HCT116 (cell line): Measurements from ENCODE around the gene EEFSEC. TPM values are rescaled to one million over a fixed set of nuclear protein-coding genes. Genes with fewer than 3 reads are reported as not detected.

Experiments used
- ATAC-seq: fragments of 200-7000 bp; cut with Tn5 transposase; 2 replicates; pipeline ENCODE4 v1.9.1; 2020; ENCODE audit warnings: mild to moderate bottlenecking, moderate library complexity
- BruUV-seq: library from RNA; stranded (reverse); fragments of 400-500 nt; replicated peaks from 2 replicates; lab custom pipeline; 2021; lab: Mats Ljungman, UMichigan
- CTCF ChIA-PET: fragments of 300-600 bp; sonication (Branson Sonifier 250); formaldehyde crosslinking; loops from one replicate; lab custom pipeline; 2021; ENCODE audit warnings: antibody characterized with exemption; lab: Charles Lee
- POLR2A ChIA-PET: fragments of 300-600, 350-600 bp; sonication (Branson Sonifier 250); formaldehyde crosslinking; loops from one replicate; lab custom pipeline; 2021; ENCODE audit warnings: antibody characterized with exemption; lab: Charles Lee
- RAD21 ChIA-PET, 2 experiments: fragments of 300-600 bp; sonication (Branson Sonifier 250); formaldehyde crosslinking; loops; one replicate each; lab custom pipeline; 2023; ENCODE audit warnings: low total read pairs in 2 of 2; ENCODE audit not compliant: uncharacterized antibody in 2 of 2, unreplicated experiment in 2 of 2, low non-redundant PET in 1 of 2; lab: Charles Lee
- DNase-seq: peaks from one replicate; pipeline ENCODE4 v3.0.0-alpha.2; 2010; ENCODE audit warnings: low read depth, low spot score
- H2AFZ ChIP-seq: fragments of 200-600 bp; shearing (Covaris generic), sonication (generic); 2 replicates; pipeline ENCODE4 v1.6.1; 2017; ENCODE audit warnings: low read depth, mixed run types, mixed read lengths, antibody characterized with exemption, low read length; ENCODE audit not compliant: poor library complexity, severe bottlenecking
- H3K27ac ChIP-seq: 2 replicates; pipeline ENCODE4 v1.5.1; 2012; ENCODE audit warnings: low read depth, low read length
- H3K27me3 ChIP-seq: fragments of 200-600 bp; sonication (generic); 2 replicates; pipeline ENCODE4 v1.6.1; 2016; ENCODE audit warnings: mixed run types, low read length, mixed read lengths; ENCODE audit not compliant: insufficient read depth
- H3K36me3 ChIP-seq, 2 experiments: fragments of 200-500 bp in 1 of 2; fragments of 200-600 bp in 1 of 2; sonication (Bioruptor generic) in 1 of 2; sonication (generic) in 1 of 2; 2 replicates each; pipeline versions ENCODE4 v1.5.1 to v1.6.1; 2014 to 2016; ENCODE audit warnings: low read length in 2 of 2, inconsistent platforms in 1 of 2, mixed read lengths in 1 of 2, mixed run types in 1 of 2; ENCODE audit not compliant: insufficient read depth in 2 of 2, control insufficient read depth in 1 of 2
- H3K4me1 ChIP-seq, 2 experiments: fragments of 200-600 bp in 1 of 2; sonication (generic) in 1 of 2; 2 replicates each; pipeline versions ENCODE4 v1.5.1 to v1.6.1; 2012 to 2017; ENCODE audit warnings: low read length in 2 of 2, inconsistent platforms in 1 of 2, mild to moderate bottlenecking in 1 of 2, mixed read lengths in 1 of 2, mixed run types in 1 of 2, moderate library complexity in 1 of 2; ENCODE audit not compliant: insufficient read depth in 2 of 2, control insufficient read depth in 1 of 2
- H3K4me2 ChIP-seq: fragments of 200-600 bp; sonication (generic); 2 replicates; pipeline ENCODE4 v1.6.1; 2017; ENCODE audit warnings: mixed run types, low read length, mixed read lengths
- H3K4me3 ChIP-seq, 2 experiments: fragments of 200-600 bp in 1 of 2; sonication (generic) in 1 of 2; replicated peaks in 1 of 2; 2 replicates each; pipeline ENCODE4 v1.5.1; 2011 to 2016; ENCODE audit warnings: low read length in 2 of 2, control low read depth in 1 of 2, low read depth in 1 of 2, mild to moderate bottlenecking in 1 of 2, mixed read lengths in 1 of 2, mixed run types in 1 of 2
- H3K79me2 ChIP-seq: fragments of 200-600 bp; sonication (generic); 2 replicates; pipeline ENCODE4 v1.6.1; 2017; ENCODE audit warnings: mild to moderate bottlenecking, mixed run types, low read length, moderate library complexity, mixed read lengths; ENCODE audit not compliant: insufficient read depth
- H3K9ac ChIP-seq: fragments of 200-600 bp; sonication (generic); 2 replicates; pipeline ENCODE4 v1.6.1; 2016; ENCODE audit warnings: low read length, mixed read lengths
- H3K9me2 ChIP-seq: fragments of 200-600 bp; sonication (generic), shearing (Covaris generic); 2 replicates; pipeline ENCODE4 v1.6.1; 2017; ENCODE audit warnings: mixed run types, mild to moderate bottlenecking, moderate library complexity; ENCODE audit not compliant: insufficient read depth
- H3K9me3 ChIP-seq, 2 experiments: fragments of 200-500 bp in 1 of 2; fragments of 200-600 bp in 1 of 2; sonication (Bioruptor generic) in 1 of 2; sonication (generic) in 1 of 2; 2 replicates each; pipeline ENCODE4 v1.6.1; 2014 to 2017; ENCODE audit warnings: low read length in 2 of 2, mixed read lengths in 2 of 2, inconsistent platforms in 1 of 2, low read depth in 1 of 2, mild to moderate bottlenecking in 1 of 2, mixed run types in 1 of 2, moderate library complexity in 1 of 2; ENCODE audit not compliant: control insufficient read depth in 1 of 2, insufficient read depth in 1 of 2
- H4K20me1 ChIP-seq: fragments of 200-600 bp; sonication (generic), shearing (Covaris generic); 2 replicates; pipeline ENCODE4 v1.6.1; 2017; ENCODE audit warnings: mixed run types, mild to moderate bottlenecking, moderate library complexity; ENCODE audit not compliant: insufficient read depth
- ATF3 ChIP-seq: IDR thresholded peaks from 2 replicates; pipeline ENCODE4 v1.6.1; 2012
- CBX3 ChIP-seq: IDR thresholded peaks from 2 replicates; pipeline ENCODE4 v1.6.1; 2012; ENCODE audit warnings: low read depth
- CTCF ChIP-seq, 3 experiments: fragments of 200-600 bp in 1 of 3; sonication (generic) in 1 of 3; IDR thresholded peaks in 2 of 3; conservative IDR thresholded peaks in 1 of 3; 2 replicates each; pipeline ENCODE4 v1.5.1; 2012 to 2017; ENCODE audit warnings: low read depth in 2 of 3, low read length in 2 of 3, antibody characterized with exemption in 1 of 3, borderline replicate concordance in 1 of 3, control low read depth in 1 of 3, mild to moderate bottlenecking in 1 of 3, mixed read lengths in 1 of 3, mixed run types in 1 of 3, moderate library complexity in 1 of 3; ENCODE audit not compliant: insufficient read depth in 1 of 3
- EZH2phosphoT487 ChIP-seq: fragments of 200-600 bp; IDR thresholded peaks from 2 replicates; pipeline ENCODE4 v1.6.1; 2018; ENCODE audit warnings: antibody characterized with exemption, borderline replicate concordance
- FOSL1 ChIP-seq: IDR thresholded peaks from 2 replicates; pipeline ENCODE4 v1.6.1; 2012; ENCODE audit warnings: low read depth
- JUND ChIP-seq: IDR thresholded peaks from 2 replicates; pipeline ENCODE4 v1.6.1; 2012
- MAX ChIP-seq: IDR thresholded peaks from 2 replicates; pipeline ENCODE4 v1.6.1; 2012
- POLR2A ChIP-seq: IDR thresholded peaks from 2 replicates; pipeline ENCODE4 v1.7.0; 2011; ENCODE audit warnings: borderline replicate concordance; ENCODE audit not compliant: insufficient read depth, insufficient read length; ENCODE audit errors: extremely low read depth
- POLR2AphosphoS5 ChIP-seq: IDR thresholded peaks from 2 replicates; pipeline ENCODE4 v1.6.1; 2011; ENCODE audit warnings: mild to moderate bottlenecking, low read depth, low read length, moderate library complexity
- RAD21 ChIP-seq: IDR thresholded peaks from 2 replicates; pipeline ENCODE4 v1.6.1; 2012; ENCODE audit warnings: low read depth, mild to moderate bottlenecking
- REST ChIP-seq: IDR thresholded peaks from 2 replicates; pipeline ENCODE4 v1.6.1; 2012; ENCODE audit warnings: low read depth
- SIN3A ChIP-seq: IDR thresholded peaks from 2 replicates; pipeline ENCODE4 v1.6.1; 2012; ENCODE audit warnings: low read depth
- SRF ChIP-seq: IDR thresholded peaks from 2 replicates; pipeline ENCODE4 v1.6.1; 2012; ENCODE audit warnings: low read depth
- TCF7L2 ChIP-seq: IDR thresholded peaks from 2 replicates; pipeline ENCODE4 v1.7.0; 2011; ENCODE audit warnings: borderline replicate concordance, inconsistent platforms; ENCODE audit not compliant: insufficient read depth, insufficient read length; ENCODE audit errors: extremely low read depth
- YY1 ChIP-seq: IDR thresholded peaks from 2 replicates; pipeline ENCODE4 v1.6.1; 2011; ENCODE audit warnings: low read length, low read depth, moderate library complexity, mild to moderate bottlenecking; ENCODE audit not compliant: insufficient replicate concordance; ENCODE audit errors: extremely low read depth
- ZFX ChIP-seq: fragments of 450-650 bp; IDR thresholded peaks from 2 replicates; pipeline ENCODE4 v1.6.1; 2017
- intact Hi-C: fragments of 100-400 bp; cut with micrococcal nuclease; formaldehyde crosslinking; loops from 2 replicates; pipeline ENCODE4 v1.10.0; 2022
- total RNA-seq: library from RNA; stranded (reverse); gene quantifications from one replicate; pipeline ENCODE4 v1.2.1, GENCODE V29; 2021; ENCODE audit not compliant: unreplicated experiment
- TF ChIP-seq, protein P1 (sequence below): IDR thresholded peaks from 2 replicates; pipeline ENCODE4 v1.6.1; 2011; ENCODE audit warnings: mild to moderate bottlenecking, low read length, moderate library complexity; ENCODE audit not compliant: insufficient replicate concordance; ENCODE audit errors: extremely low read depth

EEFSEC gene
- total RNA-seq, 1 experiment from 2014 or later = 16.1 TPM

- Histone ChIP-seq H3K9me2 (no peaks in the 10 kb centered on the region), H3K4me1 (peaks cover 0 to 7% of the 10 kb centered on the region in 2 experiments; a peak in 1 of 4 replicates), H3K9ac (no peak overlapping the region), H2AFZ (no peak overlapping the region), H3K4me3 (no peak overlapping the region), H3K36me3 (no peaks in the 10 kb centered on the region), H3K79me2 (peaks cover 2% of the 10 kb centered on the region)
- no peak for DNase-seq
- RAD21 ChIA-PET = no interaction called here
- TF ChIP-seq SRF = no peak
- TF ChIP-seq TCF7L2 = no peak
- no peak for TF ChIP-seq ZFX
- TF ChIP-seq POLR2AphosphoS5 = no peak
- no peak for TF ChIP-seq SIN3A
- no peak for TF ChIP-seq REST
- no peak for TF ChIP-seq MAX
- no peak for TF ChIP-seq ATF3
- TF ChIP-seq EZH2phosphoT487 = no peak
- no peak for TF ChIP-seq POLR2A
- TF ChIP-seq RAD21 = no peak
- TF ChIP-seq YY1 = no peak
- no peak for TF ChIP-seq FOSL1
- TF ChIP-seq JUND = no peak
- TF ChIP-seq, protein P1, sequence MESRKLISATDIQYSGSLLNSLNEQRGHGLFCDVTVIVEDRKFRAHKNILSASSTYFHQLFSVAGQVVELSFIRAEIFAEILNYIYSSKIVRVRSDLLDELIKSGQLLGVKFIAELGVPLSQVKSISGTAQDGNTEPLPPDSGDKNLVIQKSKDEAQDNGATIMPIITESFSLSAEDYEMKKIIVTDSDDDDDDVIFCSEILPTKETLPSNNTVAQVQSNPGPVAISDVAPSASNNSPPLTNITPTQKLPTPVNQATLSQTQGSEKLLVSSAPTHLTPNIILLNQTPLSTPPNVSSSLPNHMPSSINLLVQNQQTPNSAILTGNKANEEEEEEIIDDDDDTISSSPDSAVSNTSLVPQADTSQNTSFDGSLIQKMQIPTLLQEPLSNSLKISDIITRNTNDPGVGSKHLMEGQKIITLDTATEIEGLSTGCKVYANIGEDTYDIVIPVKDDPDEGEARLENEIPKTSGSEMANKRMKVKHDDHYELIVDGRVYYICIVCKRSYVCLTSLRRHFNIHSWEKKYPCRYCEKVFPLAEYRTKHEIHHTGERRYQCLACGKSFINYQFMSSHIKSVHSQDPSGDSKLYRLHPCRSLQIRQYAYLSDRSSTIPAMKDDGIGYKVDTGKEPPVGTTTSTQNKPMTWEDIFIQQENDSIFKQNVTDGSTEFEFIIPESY = no peak
- no peak for TF ChIP-seq CTCF (IDR thresholded peaks at IDR 0.05 in 2 of 3, conservative IDR thresholded peaks at IDR 0.05 in 1 of 3; ENCODE audit: borderline replicate concordance in 1 of 3, insufficient read depth in 1 of 3, low read depth in 2 of 3, low read length in 2 of 3)
- no peak for TF ChIP-seq CBX3
- TF ChIP-seq, all 23 proteins: peak for 0
- Histone ChIP-seq H3K27ac (no peak overlapping the region), H3K27me3 (no peaks in the 10 kb centered on the region), H3K4me2 (no peak overlapping the region), H4K20me1 (no peaks in the 10 kb centered on the region), H3K9me3 (no peaks in the 10 kb centered on the region)
- POLR2A ChIA-PET = no interaction called here
- CTCF ChIA-PET = interaction anchor here (0.9 kb wide), 1 partner anchor 147 kb away, joined by 3 read pairs; no protein-coding TSS in a partner anchor
- no peak for ATAC-seq
- no TSS peak for BruUV-seq
- intact Hi-C loops = loop anchor here (5.0 kb wide), 1 partner anchor 252 kb away; no protein-coding TSS in a partner anchor
These were observed 21.7 kb downstream of the EEFSEC start for GRCh38 chr3:128174675-128175590.
